ENCODE measurements around the gene HPS4.

HPS4 gene

GRCh38 chr22:26446808-26447515, 36.6 kb downstream of the HPS4 start:
- Histone ChIP-seq H3K36me3 (ENCODE audit: control insufficient read depth in 4 of 4, insufficient read depth in 4 of 4, low read length in 3 of 4) (peaks cover 0 to 25% (median 17%) of the 10 kb centered on the region in 4 experiments), H3K4me3 (ENCODE audit: control insufficient read depth in 1 of 7, extremely low read depth in 1 of 7, insufficient read depth in 4 of 7, low read depth in 2 of 7, low read length in 6 of 7) (no peak overlapping the region), H3K4me1 (ENCODE audit: control extremely low read depth in 1 of 4, control insufficient read depth in 4 of 4, insufficient read depth in 4 of 4, low read length in 3 of 4) (peaks cover 0 to 3% (median under 1%) of the 10 kb centered on the region in 4 experiments), H3K27me3 (replicated peaks in 2 of 5; ENCODE audit: control insufficient read depth in 4 of 5, insufficient read depth in 5 of 5, low read length in 4 of 5) (no peaks in the 10 kb centered on the region), H3K9me3 (ENCODE audit: control extremely low read depth in 1 of 5, control insufficient read depth in 4 of 5, insufficient read depth in 2 of 5, low read depth in 1 of 5, low read length in 4 of 5) (no peaks in the 10 kb centered on the region), H3K27ac (ENCODE audit: insufficient read depth in 1 of 2, low read depth in 1 of 2, low read length in 2 of 2, poor library complexity in 1 of 2, severe bottlenecking in 2 of 2) (no peak overlapping the region)
- DNase-seq: no peak
- CTCF ChIA-PET: no interaction called here
- WGBS (ENCODE audit: insufficient coverage): 98% methylated on average over 15 of the region's 17 CpGs
- POLR2A ChIA-PET: no interaction called here

- no peak for DNase-seq
- 98% methylated on average over 15 of the region's 15 CpGs for WGBS (ENCODE audit: insufficient coverage)
- H3K9me3 ChIP-seq (ENCODE audit: control extremely low read depth in 1 of 5, control insufficient read depth in 4 of 5, insufficient read depth in 2 of 5, low read depth in 1 of 5, low read length in 4 of 5): no peaks in the 10 kb centered on the region
- ChIA-PET POLR2A (no interaction called here), CTCF (interaction anchor here (0.9 to 1.8 kb wide), 3 partner anchors 10 to 48 kb away, joined by 3 to 8 read pairs (median 4); no protein-coding TSS in a partner anchor)
- no peak overlapping the region for H3K4me3 ChIP-seq (ENCODE audit: control insufficient read depth in 1 of 7, extremely low read depth in 1 of 7, insufficient read depth in 4 of 7, low read depth in 2 of 7, low read length in 6 of 7)
- peaks cover 0 to 13% (median 6%) of the 10 kb centered on the region in 4 experiments for H3K36me3 ChIP-seq (ENCODE audit: control insufficient read depth in 4 of 4, insufficient read depth in 4 of 4, low read length in 3 of 4)
- H3K27ac ChIP-seq (ENCODE audit: insufficient read depth in 1 of 2, low read depth in 1 of 2, low read length in 2 of 2, poor library complexity in 1 of 2, severe bottlenecking in 2 of 2): no peak overlapping the region
- no peaks in the 10 kb centered on the region for H3K27me3 ChIP-seq (replicated peaks in 2 of 5; ENCODE audit: control insufficient read depth in 4 of 5, insufficient read depth in 5 of 5, low read length in 4 of 5)
- peaks cover 0 to 3% (median under 1%) of the 10 kb centered on the region in 4 experiments for H3K4me1 ChIP-seq (ENCODE audit: control extremely low read depth in 1 of 4, control insufficient read depth in 4 of 4, insufficient read depth in 4 of 4, low read length in 3 of 4)
Measured at GRCh38 chr22:26445577-26446275, 37.9 kb downstream of the HPS4 start.

- WGBS (ENCODE audit: insufficient coverage): 97% methylated on average over 8 of the region's 8 CpGs
- POLR2A ChIA-PET: no interaction called here
- peaks cover 0 to 3% (median under 1%) of the 10 kb centered on the region in 4 experiments for H3K4me1 ChIP-seq (ENCODE audit: control extremely low read depth in 1 of 4, control insufficient read depth in 4 of 4, insufficient read depth in 4 of 4, low read length in 3 of 4)
- DNase-seq: no peak
- peaks cover 0 to 3% (median under 1%) of the 10 kb centered on the region in 4 experiments for H3K36me3 ChIP-seq (ENCODE audit: control insufficient read depth in 4 of 4, insufficient read depth in 4 of 4, low read length in 3 of 4)
- no peaks in the 10 kb centered on the region for H3K27me3 ChIP-seq (replicated peaks in 2 of 5; ENCODE audit: control insufficient read depth in 4 of 5, insufficient read depth in 5 of 5, low read length in 4 of 5)
- no peaks in the 10 kb centered on the region for H3K9me3 ChIP-seq (ENCODE audit: control extremely low read depth in 1 of 5, control insufficient read depth in 4 of 5, insufficient read depth in 2 of 5, low read depth in 1 of 5, low read length in 4 of 5)
- H3K4me3 ChIP-seq (ENCODE audit: control insufficient read depth in 1 of 7, extremely low read depth in 1 of 7, insufficient read depth in 4 of 7, low read depth in 2 of 7, low read length in 6 of 7): no peak overlapping the region
- CTCF ChIA-PET: interaction anchor here (1.7 to 1.8 kb wide), 2 partner anchors 9 to 16 kb away, joined by 4 to 8 read pairs; no protein-coding TSS in a partner anchor
- H3K27ac ChIP-seq (ENCODE audit: insufficient read depth in 1 of 2, low read depth in 1 of 2, low read length in 2 of 2, poor library complexity in 1 of 2, severe bottlenecking in 2 of 2): no peak overlapping the region
Measured at GRCh38 chr22:26444777-26445176, 38.8 kb downstream of the HPS4 start.

- over 99% methylated on average over 12 of the region's 16 CpGs for WGBS (ENCODE audit: insufficient coverage)
- Histone ChIP-seq H3K4me3 (ENCODE audit: control insufficient read depth in 1 of 7, extremely low read depth in 1 of 7, insufficient read depth in 4 of 7, low read depth in 2 of 7, low read length in 6 of 7) (no peak overlapping the region), H3K36me3 (ENCODE audit: control insufficient read depth in 4 of 4, insufficient read depth in 4 of 4, low read length in 3 of 4) (no peaks in the 10 kb centered on the region), H3K27me3 (replicated peaks in 2 of 5; ENCODE audit: control insufficient read depth in 4 of 5, insufficient read depth in 5 of 5, low read length in 4 of 5) (no peaks in the 10 kb centered on the region), H3K9me3 (ENCODE audit: control extremely low read depth in 1 of 5, control insufficient read depth in 4 of 5, insufficient read depth in 2 of 5, low read depth in 1 of 5, low read length in 4 of 5) (no peaks in the 10 kb centered on the region), H3K4me1 (ENCODE audit: control extremely low read depth in 1 of 4, control insufficient read depth in 4 of 4, insufficient read depth in 4 of 4, low read length in 3 of 4) (peaks cover 0 to 3% (median under 1%) of the 10 kb centered on the region in 4 experiments), H3K27ac (ENCODE audit: insufficient read depth in 1 of 2, low read depth in 1 of 2, low read length in 2 of 2, poor library complexity in 1 of 2, severe bottlenecking in 2 of 2) (no peak overlapping the region)
- POLR2A ChIA-PET: no interaction called here
- CTCF ChIA-PET: interaction anchor here (1.7 to 1.8 kb wide), 2 partner anchors 8 to 17 kb away, joined by 4 to 8 read pairs; no protein-coding TSS in a partner anchor
- no peak for DNase-seq
Measured at GRCh38 chr22:26443901-26444690, 39.5 kb downstream of the HPS4 start.

GRCh38 chr22:26442086-26442756, 41.4 kb downstream of the HPS4 start:
- H3K36me3 ChIP-seq (ENCODE audit: control insufficient read depth in 4 of 4, insufficient read depth in 4 of 4, low read length in 3 of 4): no peaks in the 10 kb centered on the region
- H3K27ac ChIP-seq (ENCODE audit: insufficient read depth in 1 of 2, low read depth in 1 of 2, low read length in 2 of 2, poor library complexity in 1 of 2, severe bottlenecking in 2 of 2): no peak overlapping the region
- no peak for DNase-seq
- H3K9me3 ChIP-seq (ENCODE audit: control extremely low read depth in 1 of 5, control insufficient read depth in 4 of 5, insufficient read depth in 2 of 5, low read depth in 1 of 5, low read length in 4 of 5): no peaks in the 10 kb centered on the region
- 100% methylated on average over 2 of the region's 4 CpGs for WGBS (ENCODE audit: insufficient coverage)
- no peak overlapping the region for H3K4me3 ChIP-seq (ENCODE audit: control insufficient read depth in 1 of 7, extremely low read depth in 1 of 7, insufficient read depth in 4 of 7, low read depth in 2 of 7, low read length in 6 of 7)
- CTCF ChIA-PET: interaction anchor here (0.8 kb wide), 1 partner anchor 19 kb away, joined by 3 read pairs; no protein-coding TSS in a partner anchor
- POLR2A ChIA-PET: no interaction called here
- H3K27me3 ChIP-seq (replicated peaks in 2 of 5; ENCODE audit: control insufficient read depth in 4 of 5, insufficient read depth in 5 of 5, low read length in 4 of 5): no peaks in the 10 kb centered on the region
- H3K4me1 ChIP-seq (ENCODE audit: control extremely low read depth in 1 of 4, control insufficient read depth in 4 of 4, insufficient read depth in 4 of 4, low read length in 3 of 4): peaks cover 0 to 3% (median under 1%) of the 10 kb centered on the region in 4 experiments

GRCh38 chr22:26439559-26439958, 44.0 kb downstream of the HPS4 start:
- 94% methylated on average over 2 of the region's 3 CpGs for WGBS (ENCODE audit: insufficient coverage)

More at GRCh38 chr22:26439559-26439958, 44.0 kb downstream of the HPS4 start:
- Histone ChIP-seq H3K4me1 (ENCODE audit: control extremely low read depth in 1 of 4, control insufficient read depth in 4 of 4, insufficient read depth in 4 of 4, low read length in 3 of 4) (peaks cover 2 to 13% (median 5%) of the 10 kb centered on the region in 4 experiments), H3K4me3 (ENCODE audit: control insufficient read depth in 1 of 7, extremely low read depth in 1 of 7, insufficient read depth in 4 of 7, low read depth in 2 of 7, low read length in 6 of 7) (no peak overlapping the region), H3K27ac (ENCODE audit: insufficient read depth in 1 of 2, low read depth in 1 of 2, low read length in 2 of 2, poor library complexity in 1 of 2, severe bottlenecking in 2 of 2) (no peak overlapping the region), H3K9me3 (ENCODE audit: control extremely low read depth in 1 of 5, control insufficient read depth in 4 of 5, insufficient read depth in 2 of 5, low read depth in 1 of 5, low read length in 4 of 5) (no peaks in the 10 kb centered on the region), H3K27me3 (replicated peaks in 2 of 5; ENCODE audit: control insufficient read depth in 4 of 5, insufficient read depth in 5 of 5, low read length in 4 of 5) (no peaks in the 10 kb centered on the region), H3K36me3 (ENCODE audit: control insufficient read depth in 4 of 4, insufficient read depth in 4 of 4, low read length in 3 of 4) (no peaks in the 10 kb centered on the region)
- ChIA-PET POLR2A (no interaction called here), CTCF (no interaction called here)
- no peak for DNase-seq

Data from common myeloid progenitor, CD34-positive (primary cell).